ENCODE results near the gene ADAM12.

The ADAM12 gene

DNA sequence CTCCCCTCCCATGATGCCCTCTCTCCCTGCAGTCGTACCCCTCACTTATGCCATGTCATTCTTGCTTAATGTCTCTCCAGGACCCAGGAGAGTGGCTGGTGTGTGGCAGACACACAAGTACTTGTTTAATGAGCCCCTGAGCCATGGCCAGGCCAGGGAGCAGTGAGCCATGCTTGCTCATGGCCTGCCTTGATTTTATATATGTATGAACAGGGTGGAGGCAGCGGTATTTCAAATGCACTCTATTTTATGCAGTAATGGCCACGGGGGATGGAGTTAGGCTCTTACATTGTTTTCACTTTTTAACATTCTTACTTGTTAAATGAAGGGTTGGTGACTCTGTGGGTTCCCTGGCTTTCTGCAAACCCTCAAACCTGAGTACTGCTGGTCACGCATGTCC lies 347.2 kb downstream of the ADAM12 start:
- no peak for DNase-seq

DNA sequence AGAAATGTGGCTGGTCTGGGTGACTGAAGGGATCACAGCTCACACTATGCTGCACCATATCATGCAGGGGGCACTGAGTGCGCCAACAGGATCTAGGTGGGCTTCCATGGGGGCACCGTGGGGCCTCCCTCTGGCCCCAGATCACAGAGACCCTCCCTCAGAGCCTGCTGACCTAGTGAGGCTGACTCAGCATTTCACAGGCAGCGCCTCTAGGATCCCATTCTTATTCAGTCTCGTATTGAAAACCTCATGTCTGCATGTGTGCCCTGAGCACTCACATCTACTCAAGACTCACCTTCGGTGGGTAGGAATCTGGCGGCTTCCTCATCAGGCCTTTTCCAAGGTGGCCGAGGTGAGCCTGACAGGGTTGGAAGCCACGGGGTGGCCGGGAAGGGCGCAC lies 350.3 kb downstream of the ADAM12 start:
- DNase-seq = no peak

DNA sequence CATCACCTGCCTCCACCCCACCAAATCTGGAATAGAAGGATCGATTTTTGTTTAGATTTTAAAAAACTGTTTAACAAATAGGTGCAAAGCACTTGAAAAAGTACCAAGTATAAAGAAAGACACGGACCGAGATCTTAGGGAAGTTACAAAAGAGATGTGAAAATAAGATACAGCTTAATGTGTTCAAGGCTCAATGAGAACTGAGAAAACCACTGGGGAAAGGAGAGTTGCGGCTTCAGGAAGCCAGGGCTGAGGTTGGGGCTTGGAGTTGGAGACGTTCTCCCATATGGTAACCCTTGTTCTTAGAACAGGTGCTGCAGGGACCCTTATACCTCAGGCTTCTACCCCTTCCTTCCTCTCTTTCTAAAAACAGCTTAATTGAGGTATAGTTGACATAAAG lies 351.8 kb downstream of the ADAM12 start:
- no peak for DNase-seq

DNA sequence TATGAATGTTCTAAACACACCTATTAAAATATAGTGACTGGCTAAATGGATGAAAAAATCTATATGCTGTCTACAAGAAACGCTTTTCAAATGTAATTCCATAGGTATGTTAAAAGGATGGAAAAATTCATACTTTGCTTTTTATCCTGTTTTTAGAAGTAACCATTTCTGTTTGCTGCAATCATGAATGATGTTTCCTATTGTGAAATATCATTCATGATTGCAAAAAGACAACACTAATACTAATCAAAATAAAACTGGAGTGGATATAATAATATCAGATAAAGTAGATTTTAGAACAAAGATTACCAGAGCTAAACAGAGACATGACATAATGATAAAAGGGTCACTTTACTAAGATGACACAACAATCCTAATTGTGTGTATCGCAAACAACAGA lies 353.7 kb downstream of the ADAM12 start:
- no peak for DNase-seq

DNA sequence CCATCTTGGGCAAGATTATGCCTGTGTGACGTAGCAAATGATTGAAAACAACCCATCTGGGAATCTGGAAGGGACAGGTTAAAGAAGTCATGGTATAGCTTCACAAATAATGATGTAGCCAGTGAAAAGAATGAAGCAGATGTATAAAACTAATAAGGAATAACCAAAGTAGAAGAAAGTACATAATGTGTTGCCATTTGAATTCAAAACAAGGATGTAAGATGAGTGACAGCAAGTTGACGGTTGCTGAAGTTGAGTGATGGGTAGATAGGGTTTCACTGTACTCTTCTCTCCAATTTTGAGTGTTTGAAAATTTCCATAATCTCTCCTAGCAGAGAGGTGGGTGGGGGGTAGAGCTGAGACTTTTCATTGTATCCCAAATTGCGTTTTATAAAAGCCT lies 358.3 kb downstream of the ADAM12 start:
- DNase-seq = no peak

DNA sequence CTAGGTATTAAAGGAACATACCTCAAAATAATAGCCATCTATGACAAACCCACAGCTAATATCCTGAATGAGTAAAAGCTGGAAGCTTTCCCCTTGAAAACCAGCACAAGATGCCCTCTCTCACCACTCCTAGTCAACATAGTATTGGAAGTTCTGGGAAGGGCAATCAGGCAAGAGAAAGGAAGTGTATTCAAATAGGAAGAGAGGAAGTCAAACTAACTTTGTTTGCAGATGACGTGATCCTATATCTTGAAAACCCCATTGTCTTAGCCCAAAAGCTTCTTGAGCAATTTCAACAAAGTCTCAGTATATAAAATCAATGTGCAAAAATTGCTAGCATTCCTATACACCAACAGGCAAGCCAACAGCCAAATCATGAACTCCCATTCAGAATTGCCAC lies 360.6 kb downstream of the ADAM12 start:
- no peak for DNase-seq

DNA sequence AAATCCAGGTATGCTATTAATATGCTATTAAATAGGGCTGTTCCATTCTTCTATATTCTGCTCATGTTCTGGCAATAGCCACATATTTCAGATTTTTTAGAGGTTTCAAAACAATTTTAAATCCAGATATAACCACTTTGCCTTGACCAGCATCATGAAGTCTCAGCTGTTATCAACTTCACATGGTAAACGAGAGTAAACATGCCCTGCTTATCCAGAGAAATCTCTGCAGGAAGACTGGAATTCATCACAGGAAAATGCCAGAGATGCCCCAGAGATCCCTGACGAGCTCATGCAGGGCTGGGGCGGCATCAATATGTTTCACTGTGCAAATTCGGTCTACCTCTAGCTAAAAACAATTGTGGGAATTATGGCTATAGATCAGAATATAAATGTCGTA lies 365.4 kb downstream of the ADAM12 start:
- no peak for DNase-seq

DNA sequence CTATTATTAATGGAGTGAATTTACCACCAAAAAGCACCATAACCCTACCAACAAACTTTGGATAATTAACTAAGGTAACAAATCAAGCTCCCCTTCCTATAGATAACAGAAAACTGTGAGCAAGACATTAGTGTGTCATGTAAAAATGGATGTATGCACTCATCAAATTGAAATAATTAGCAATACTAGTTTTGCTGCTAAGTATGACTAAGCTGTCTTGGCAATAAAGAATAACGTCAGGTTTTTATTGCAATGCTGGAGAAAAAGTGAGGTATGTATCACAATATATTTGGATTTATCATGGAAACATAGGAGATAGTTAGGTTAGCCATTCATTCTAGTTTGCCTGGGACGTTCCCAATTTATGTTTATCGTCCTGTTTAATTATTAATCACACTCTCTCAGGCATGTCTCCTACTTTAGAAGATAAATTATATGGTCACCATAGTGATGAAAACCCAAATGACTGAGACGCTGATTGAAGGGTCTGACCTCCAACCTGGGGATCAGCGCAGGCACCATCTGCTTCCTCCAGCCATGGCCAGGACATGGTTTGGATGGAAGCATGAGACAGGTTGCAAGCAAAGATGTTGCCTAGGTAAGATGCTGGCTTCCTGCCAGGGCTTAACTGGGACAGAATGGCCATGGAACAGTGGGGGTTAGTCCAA lies 366.3 kb downstream of the ADAM12 start:
- DNase-seq = no peak

DNA sequence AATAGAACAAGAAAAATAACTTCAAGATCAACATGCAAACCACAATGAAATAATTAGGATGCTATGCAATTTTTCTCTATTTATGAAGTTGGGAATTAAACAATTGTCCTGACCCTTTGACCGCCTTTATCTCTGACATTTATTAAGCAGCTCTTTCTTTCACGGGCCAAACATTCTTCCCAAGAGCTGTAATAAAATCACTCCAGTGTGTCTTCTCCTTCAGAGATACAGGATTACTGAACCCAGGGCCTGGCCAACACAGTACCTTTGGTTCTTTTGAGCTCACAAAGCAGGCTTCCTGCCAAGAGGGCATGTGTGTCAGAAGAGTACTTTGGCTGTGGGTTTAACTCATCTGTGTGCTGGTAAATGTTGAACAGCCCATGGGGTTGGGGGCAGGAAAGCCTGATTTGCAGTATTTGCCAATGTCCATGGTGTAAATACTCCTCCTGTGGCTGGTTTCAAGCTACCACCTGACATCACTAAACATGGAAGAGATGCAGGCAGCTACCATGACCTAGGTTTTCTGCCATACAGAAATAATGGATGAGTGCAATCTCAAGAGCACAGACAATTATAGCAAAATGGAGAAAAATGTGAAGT lies 370.2 kb downstream of the ADAM12 start:
- no peak for DNase-seq

DNA sequence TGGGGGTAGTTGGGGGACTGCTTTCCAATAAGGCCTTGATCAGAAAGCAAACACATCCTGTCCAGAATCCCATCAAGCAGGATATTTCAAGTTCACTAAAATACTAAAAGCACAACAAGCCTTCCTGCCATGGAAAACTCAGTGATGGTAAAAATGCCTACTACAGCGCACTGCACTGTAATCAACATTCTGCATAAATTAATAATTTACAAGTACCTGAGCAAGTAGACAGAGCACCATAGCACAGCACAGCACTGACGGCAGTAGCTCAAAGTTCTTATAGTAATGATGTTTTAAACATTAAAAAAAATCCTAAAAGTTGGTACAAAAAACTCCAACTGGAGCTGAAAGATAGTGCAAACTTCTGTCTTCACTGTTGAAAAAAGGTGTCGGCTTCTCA lies 371.4 kb downstream of the ADAM12 start:
- DNase-seq = no peak

DNA sequence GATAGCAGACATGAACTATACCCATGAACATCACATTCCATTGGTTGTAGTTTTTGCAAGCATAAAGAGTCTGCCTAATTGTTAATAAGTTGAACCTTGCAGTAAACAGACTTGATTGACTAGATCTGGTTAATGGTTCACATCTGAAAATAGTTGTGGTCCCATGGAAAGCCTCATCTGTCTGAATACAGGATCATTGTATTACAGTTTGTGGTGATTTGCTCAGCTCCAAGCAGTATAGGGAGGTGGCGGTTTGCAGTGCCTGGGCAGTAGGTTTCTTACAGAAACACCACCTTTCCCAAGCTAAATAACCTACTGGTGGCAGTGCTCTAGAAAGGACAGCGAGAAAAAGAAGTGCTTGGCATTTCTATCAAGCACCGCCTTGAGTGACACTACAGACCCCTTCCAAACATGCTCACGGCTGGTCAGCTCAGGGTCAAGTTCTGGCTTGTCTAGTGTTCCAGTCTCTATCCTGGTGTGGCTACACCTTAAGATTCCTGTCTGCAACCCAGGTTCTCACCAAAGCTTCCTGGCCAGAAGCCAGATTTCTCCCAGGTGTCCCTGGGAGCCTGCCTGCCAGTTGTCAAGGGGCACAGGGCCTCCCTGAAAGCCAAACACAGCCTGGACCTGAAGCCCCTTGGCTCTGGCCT lies 372.0 kb downstream of the ADAM12 start:
- DNase-seq = no peak

DNA sequence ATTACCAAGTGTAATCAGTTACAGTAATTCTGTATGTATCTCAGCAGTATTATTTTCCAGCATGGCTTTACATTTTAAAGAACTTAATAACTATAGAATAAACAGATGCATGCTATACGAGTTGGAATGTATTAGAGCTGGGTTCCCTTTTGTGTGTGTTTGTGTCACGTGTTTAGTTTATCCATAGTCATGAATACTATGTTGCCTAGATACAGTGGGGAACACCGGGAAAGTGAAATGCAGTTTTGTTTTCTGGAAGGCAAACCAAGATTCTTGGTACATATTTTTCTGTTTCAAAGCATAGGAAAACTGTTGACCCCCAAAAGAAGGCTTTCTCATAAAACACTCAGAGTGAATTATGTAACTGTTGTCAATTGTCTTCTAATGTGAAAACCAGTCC lies 372.9 kb downstream of the ADAM12 start:
- no peak for DNase-seq

DNA sequence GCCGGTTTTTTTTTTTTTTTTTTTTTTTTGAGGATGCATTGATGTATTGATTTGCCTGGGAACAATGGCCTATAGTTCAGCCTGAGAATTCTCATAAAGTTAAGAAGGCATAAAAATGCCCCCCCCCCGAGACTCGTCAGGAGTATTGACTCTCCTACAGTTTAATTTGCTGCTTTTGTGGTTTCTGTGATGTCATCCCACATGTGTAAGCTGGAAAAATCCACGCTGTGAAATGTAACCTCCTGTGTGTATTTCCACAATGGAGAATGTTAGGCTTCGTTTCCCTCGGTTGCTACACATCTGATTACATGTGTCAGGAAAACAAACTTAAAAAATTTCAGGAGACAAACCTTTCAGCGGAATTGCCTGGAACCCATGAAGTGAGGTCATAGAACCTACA lies 374.0 kb downstream of the ADAM12 start:
- DNase-seq = no peak

DNA sequence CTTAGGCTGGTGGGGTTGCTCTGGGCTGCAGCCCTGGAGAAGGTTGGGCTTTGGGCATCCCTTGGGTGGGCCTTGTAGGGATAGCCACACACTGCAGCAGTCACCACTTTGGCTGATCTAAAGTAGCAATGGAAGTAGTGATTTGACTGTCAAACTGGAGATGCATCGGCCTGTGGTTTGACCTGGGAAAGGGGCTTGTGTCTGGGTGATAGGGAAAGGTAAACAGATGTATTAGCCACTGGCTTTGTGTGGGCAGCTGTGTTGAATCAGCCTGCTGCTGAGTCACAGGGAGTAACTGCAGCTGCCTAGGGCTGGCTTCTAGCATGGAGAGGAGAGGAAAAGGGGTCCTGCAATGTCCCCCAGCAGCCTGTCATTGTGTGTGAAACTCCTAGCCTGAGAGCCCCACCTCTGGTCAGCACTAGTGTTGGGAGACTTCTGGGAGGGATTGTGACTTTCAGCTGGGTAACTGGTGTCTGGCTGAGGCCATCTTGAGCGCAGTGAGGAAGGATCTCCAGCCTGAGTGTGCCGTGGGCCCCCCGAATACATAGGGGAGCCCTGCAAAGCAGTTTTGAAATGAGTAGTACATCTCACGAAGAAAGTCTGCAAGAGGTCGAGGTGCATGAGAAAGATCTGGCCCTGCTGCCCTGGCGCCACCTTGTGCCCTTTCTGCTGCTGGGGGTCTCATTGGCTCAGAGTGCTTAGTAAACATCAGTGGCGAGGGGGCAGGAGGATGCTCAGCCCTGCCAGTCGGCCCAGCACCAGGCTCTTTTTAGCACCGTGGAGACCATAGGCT lies 374.6 kb downstream of the ADAM12 start:
- no peak for DNase-seq

DNA sequence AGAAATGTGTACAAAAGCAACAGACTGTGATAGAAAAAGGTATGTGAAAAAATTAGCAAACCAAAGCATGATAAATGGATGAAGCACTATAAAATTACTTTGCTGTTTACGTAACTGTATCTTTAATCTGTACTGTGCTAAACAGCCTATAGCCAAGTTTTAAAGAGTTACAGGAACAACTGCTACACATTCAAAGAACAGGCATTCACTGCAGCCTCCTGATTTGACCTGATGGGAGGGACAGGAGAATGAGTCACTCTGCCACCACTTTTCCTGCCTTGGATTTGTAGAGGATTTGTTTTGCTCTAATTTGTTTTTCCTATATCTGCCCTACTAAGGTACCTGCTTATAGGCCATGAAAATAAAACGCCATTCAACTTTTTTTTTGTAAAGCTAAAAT lies 375.8 kb downstream of the ADAM12 start:
- no peak for DNase-seq

DNA sequence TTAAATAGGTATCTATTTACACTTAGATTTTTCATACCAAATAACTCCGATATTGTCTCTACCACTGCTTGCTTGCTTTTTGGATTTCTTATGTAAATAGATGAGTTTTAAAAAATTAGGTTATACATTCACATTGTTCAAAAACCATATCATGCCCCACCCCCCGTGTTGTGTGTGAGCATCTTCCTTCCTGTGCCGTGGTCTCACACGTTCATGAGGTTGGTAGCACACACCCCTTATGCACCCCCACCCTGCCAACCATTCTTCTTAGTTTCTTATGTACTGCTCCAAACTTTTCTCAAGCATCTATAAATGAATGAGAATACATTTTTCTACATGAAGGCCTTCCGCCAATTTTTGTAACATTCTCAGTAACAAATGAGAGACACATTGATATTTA lies 376.3 kb downstream of the ADAM12 start:
- no peak for DNase-seq

DNA sequence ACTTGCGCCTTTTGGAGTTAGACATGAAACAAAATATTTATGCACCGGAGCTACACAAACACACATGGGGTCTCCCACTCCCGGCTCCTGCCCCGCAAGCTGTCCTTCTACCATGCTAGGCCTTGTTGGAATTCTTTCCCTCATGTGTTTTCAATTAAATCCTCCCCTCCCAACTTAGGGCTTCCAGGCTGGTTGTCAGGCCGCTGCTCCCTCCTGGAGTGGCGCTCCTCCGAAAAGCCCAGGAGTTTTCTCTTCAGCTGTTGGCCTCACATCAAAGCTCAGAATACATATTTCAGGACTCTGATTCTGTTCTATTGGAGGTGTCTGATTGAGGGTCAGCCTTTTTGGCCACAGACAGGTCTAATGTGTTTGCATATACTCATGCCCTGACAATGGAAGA lies 378.6 kb downstream of the ADAM12 start:
- DNase-seq = no peak

DNA sequence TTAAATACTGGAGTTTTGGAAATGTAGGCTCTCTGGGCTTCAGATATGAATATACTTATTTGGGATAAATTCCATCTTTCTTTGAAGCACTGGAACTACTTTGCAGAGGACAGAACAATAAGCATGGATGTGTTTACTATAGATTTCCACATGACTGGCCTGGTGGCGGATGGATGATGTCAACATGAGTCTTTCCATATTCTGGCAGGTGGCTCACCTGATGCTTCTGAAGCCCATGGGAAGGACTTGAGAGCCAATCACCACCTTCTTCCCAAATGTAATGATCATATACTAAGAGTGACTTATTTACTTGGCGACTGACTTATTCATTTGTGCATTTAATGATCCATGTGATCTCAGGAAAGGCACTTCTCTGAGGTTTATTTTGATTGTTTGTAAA lies 381.4 kb downstream of the ADAM12 start:
- no peak for DNase-seq

DNA sequence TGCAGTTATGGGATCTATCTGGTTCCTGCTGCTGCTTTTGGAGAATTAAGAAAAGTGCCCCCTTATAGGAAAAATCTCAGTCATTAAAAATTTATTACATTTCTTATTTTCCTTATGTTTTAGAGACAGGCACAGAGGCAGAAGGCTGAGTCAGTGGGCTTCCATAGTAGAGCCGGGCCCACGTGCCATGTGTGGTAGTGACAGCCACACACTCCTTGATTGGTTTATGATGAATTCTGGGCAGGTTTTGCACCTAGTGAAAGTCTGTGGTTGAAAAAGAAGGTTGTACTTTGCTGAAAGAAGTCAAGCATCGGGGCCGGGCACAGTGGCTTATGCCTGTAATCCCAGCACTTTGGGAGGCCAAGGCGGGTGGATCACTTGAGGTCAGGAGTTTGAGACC lies 382.0 kb downstream of the ADAM12 start:
- no peak for DNase-seq

DNA sequence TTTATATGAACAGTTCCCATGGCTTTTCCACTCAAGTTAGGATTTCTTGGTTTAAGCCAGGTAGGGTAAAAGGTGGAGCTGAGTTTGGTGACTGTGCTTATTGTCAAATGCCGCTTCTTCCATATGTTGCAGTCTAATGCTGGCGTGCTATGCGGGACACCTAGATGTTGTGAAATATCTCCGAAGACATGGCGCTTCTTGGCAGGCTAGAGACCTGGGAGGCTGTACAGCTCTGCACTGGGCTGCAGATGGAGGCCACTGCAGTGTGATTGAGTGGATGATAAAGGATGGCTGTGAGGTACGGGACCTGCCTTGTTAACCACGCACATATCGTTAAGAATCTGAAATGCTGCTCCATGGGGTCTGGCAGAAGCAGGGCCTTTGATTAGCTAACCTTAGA lies 383.5 kb downstream of the ADAM12 start:
- DNase-seq = no peak

DNA sequence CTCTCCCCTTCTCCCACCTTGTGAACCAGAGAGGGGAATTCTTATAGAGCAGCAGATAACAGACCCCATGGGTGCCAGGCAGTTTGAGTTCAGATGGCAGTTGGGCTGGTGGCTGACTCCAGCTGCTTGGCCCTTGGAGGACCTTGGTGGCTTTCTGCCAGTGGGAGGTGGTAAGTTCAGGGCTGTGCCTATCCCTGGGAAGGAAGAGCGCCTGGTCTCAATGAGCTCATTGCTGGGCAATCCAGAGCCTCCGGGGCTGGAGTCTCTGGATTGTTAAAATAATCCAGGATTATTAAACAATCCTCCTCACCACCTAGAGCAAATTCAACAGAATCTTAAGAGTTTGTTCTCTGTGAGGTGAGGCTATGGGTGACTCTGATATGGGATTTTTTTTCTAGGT lies 386.7 kb downstream of the ADAM12 start:
- DNase-seq = no peak

DNA sequence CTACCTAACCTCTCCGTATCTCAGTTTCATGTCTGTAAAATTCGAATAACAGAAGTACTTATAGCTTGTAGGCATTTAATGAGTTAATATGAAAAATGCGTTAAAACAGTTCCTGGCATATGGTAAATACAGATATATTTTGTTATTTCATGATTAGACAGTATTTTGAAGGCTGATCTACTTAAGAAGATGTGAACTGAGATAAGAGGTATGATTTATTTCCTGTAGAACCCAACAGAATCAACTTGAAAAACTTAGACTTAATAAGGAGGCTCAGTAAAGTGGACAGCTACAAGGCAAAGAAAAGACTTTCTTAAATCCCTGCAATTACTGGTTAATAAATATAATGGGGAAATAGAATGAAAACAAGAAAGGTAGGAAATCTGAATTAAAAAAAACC lies 388.6 kb downstream of the ADAM12 start:
- no peak for DNase-seq

DNA sequence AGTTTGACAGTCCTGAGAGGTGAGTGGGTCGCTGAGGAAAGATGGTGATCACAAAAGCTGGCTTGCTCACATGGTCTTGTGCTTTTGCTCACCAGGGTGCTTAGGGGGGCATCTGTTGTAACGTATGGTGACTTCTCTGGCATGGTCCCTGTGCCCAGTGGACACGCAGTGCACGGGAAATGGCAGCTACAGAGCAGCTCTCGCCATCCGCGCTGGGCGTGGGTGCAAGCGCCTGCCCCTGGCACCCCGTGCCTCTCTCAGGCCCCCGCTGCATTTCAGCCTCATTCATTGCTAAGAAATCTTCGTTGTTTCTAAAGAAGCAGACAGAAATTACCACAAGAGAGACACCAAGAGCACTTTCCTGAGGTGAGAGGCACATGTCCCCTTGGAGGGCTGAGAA lies 390.7 kb downstream of the ADAM12 start:
- DNase-seq = no peak

DNA sequence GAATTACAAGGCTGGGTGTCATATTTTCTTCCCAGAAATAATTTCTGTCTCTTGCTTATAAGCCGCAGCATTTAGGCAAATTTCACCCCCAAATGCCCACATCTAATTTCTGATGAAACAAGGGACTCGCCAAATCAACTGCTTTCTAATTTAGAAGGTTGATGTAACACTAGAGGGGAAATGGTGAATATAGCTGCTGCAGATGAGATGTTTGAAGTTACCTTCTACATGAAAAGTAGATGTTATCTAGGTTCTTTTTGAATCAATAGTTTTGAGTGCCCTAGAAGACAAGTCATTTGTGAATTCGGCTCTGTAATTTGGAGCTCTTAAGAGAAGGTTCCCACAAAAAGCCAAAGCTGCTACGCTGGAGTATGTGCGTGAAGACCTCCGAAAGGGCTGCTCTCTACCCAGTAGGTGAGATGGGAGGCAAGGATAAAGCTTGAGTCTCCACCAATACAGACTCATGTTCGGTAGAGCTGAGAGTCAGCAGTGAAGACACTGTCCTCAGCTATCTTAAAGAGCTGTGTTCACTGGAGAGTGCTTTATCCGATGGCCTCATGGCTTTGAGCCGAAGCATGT lies 392.5 kb downstream of the ADAM12 start:
- no peak for DNase-seq

Measured in activated CD4-positive, alpha-beta T cell treated with anti-CD3 and anti-CD28 coated beads for 1 hour (primary cell).